Pancreas (tissue), 10 donors: ENCODE measurements around the gene CLASRP. TPM values are rescaled to one million over a fixed set of nuclear protein-coding genes. Genes with fewer than 3 reads are reported as not detected.
"Not testable (repeated sequence)": the region's sequence is repeated elsewhere in the genome, so short reads cannot be mapped to it uniquely, and the experiment has no call there.

ENCODE experiments used
- ATAC-seq, 4 donors: fragments of 200-7000 bp; cut with Tn5 transposase; one replicate each; pipeline versions ENCODE4 v1.8.0 to v1.9.1; 2020; ENCODE audit warnings: mild to moderate bottlenecking in 4 of 4, moderate library complexity in 4 of 4
- DNase-seq, 6 donors: peaks; one replicate each; pipeline ENCODE4 v3.0.0-alpha.2; 2020
- FAIRE-seq: peaks from 2 replicates; lab custom pipeline; 2012; peaks lifted over from hg19 to GRCh38; lab: Jason Lieb, UNC
- H3K27ac ChIP-seq, 4 donors: fragments of 200-600 bp; sonication (generic); 1 replicate in 3 of 4; 2 replicates in 1 of 4; pipeline versions ENCODE4 v1.5.0 to v1.8.0; 2020
- H3K27me3 ChIP-seq, 4 donors: fragments of 200-600 bp; one replicate each; pipeline ENCODE4 v1.8.0; 2021
- H3K36me3 ChIP-seq, 3 donors: fragments of 200-600 bp; sonication (generic) in 1 of 3; one replicate each; pipeline versions ENCODE4 v1.5.0 to v1.8.0; 2020 to 2021
- H3K4me1 ChIP-seq, 3 donors: fragments of 200-600 bp; one replicate each; pipeline ENCODE4 v1.8.0; 2021
- H3K4me3 ChIP-seq, 4 donors: fragments of 200-600 bp; sonication (generic) in 2 of 4; one replicate each; pipeline versions ENCODE4 v1.5.0 to v1.8.0; 2020 to 2021
- H3K9me3 ChIP-seq, 4 donors: fragments of 200-600 bp; one replicate each; pipeline ENCODE4 v1.8.0; 2021
- CTCF ChIP-seq, 4 donors: fragments of 200-600 bp; sonication (generic) in 3 of 4; IDR thresholded peaks; one replicate each; pipeline versions ENCODE4 v1.5.0 to v1.8.0; 2021; ENCODE audit warnings: antibody characterized with exemption in 4 of 4
- WGBS, 2 donors: extraction: QIAGEN DNeasy Blood & Tissue Kit; methylation state at CpG; one replicate each; pipeline ENCODE4 v1.1.7; 2013; 5-methylcytosine and 5-hydroxymethylcytosine counted together
- intact Hi-C, 3 donors: fragments of 100-400 bp; cut with DNase I; formaldehyde crosslinking; loops; one replicate each; pipeline versions ENCODE4 v1.11.1 to v1.14.2; 2022
- polyA plus RNA-seq, 2 donors: library from polyadenylated mRNA; stranded (reverse); fragments of 200-250 nt; gene quantifications; one replicate each; pipeline ENCODE4 v1.2.3, GENCODE V29; 2013
- total RNA-seq, 6 donors: library from RNA; stranded (reverse); fragmentation: NEBNext Ultra II Directional in 4 of 6; extraction: Animal tissue kit (Norgen Biotek cat#: 25700) in 4 of 6; gene quantifications; one replicate each; pipeline versions ENCODE4 v1.2.1 to v1.2.4, GENCODE V29; 2021 to 2023
- donor health status: healthy with polysubstance abuse.
- donor health status: DM: no; HTN: no; CAD: no; lungs with moderate emphysema.
- donor health status: DM: no; HTN: no; CAD: no.
- donor health status: control.
- donor health status: control.
- donor health status: Bipolar disorder and iron deficiency.
- donor health status: DM: yes; HTN: yes; CAD: no.
- donor health status: DM: no; HTN: no; CAD: no.
- donor health status: DM: no; HTN: no; CAD: no.
- donor health status: DM: yes; HTN: yes; CAD: no.

Gene CLASRP
- total and polyA plus RNA-seq, 8 donors, result 34.8 to 244 (median 51.9) TPM

GRCh38 chr19:44993526-44993925, 45.3 kb upstream of the CLASRP start:
- H3K27me3 ChIP-seq, result no peaks in the 10 kb centered on the region
- TF ChIP-seq CTCF (IDR thresholded peaks at IDR 0.05), result no peak
- H3K9me3 ChIP-seq, result no peaks in the 10 kb centered on the region
- no peak overlapping the region for H3K4me3 ChIP-seq
- intact Hi-C loops, result no loop called here
- 84 to 89% methylated on average over 6 of the region's 6 CpGs for WGBS, 2 donors
- H3K4me1 ChIP-seq, result no peaks in the 10 kb centered on the region
- DNase-seq (no peak), ATAC-seq (no peak), FAIRE-seq (no peak)
- H3K27ac ChIP-seq, result no peak overlapping the region
- H3K36me3 ChIP-seq, result peaks cover 0 to 23% (median 8%) of the 10 kb centered on the region in 3 donors

- intact Hi-C loops, result no loop called here
- no peak for TF ChIP-seq CTCF (IDR thresholded peaks at IDR 0.05)
- Histone ChIP-seq H3K4me1 (no peaks in the 10 kb centered on the region), H3K4me3 (no peak overlapping the region), H3K27me3 (no peaks in the 10 kb centered on the region), H3K9me3 (no peaks in the 10 kb centered on the region), H3K36me3 (peaks cover 0 to 18% (median 8%) of the 10 kb centered on the region in 3 donors), H3K27ac (no peak overlapping the region)
- no peak for DNase-seq
- no peak for FAIRE-seq
- WGBS, 2 donors, result 85 to 92% methylated on average over 12 of the region's 12 CpGs
- ATAC-seq, result no peak
Observed at GRCh38 chr19:44993926-44994537, 44.8 kb upstream of the CLASRP start.

GRCh38 chr19:44998025-44998424, 40.8 kb upstream of the CLASRP start:
- DNase-seq, result no peak
- intact Hi-C loops, result no loop called here
- no peak for FAIRE-seq
- Histone ChIP-seq H3K27me3 (no peaks in the 10 kb centered on the region), H3K36me3 (peaks cover 0 to under 1% (median 0%) of the 10 kb centered on the region in 3 donors), H3K4me1 (peaks cover 0 to 6% (median 0%) of the 10 kb centered on the region in 3 donors), H3K9me3 (no peaks in the 10 kb centered on the region), H3K27ac (no peak overlapping the region), H3K4me3 (no peak overlapping the region)
- WGBS, 2 donors, result 74 to 94% methylated on average over 4 of the region's 4 CpGs
- ATAC-seq, result no peak
- no peak for TF ChIP-seq CTCF (IDR thresholded peaks at IDR 0.05)

- intact Hi-C loops, ATAC-seq: not testable (repeated sequence)
- 68 to 69% methylated on average over 12 of the region's 12 CpGs for WGBS, 2 donors
Observed at GRCh38 chr19:44999131-44999925, 39.5 kb upstream of the CLASRP start.

GRCh38 chr19:45000665-45001064, 38.2 kb upstream of the CLASRP start:
- DNase-seq, intact Hi-C loops, H3K36me3 ChIP-seq, FAIRE-seq, H3K4me1 ChIP-seq, H3K9me3 ChIP-seq, ATAC-seq, H3K27me3 ChIP-seq: not testable (repeated sequence)
- 60 to 67% methylated on average over 19 of the region's 19 CpGs for WGBS, 2 donors
- H3K4me3 ChIP-seq, result peak overlapping the region in 2 of 4 donors; percentile 67 to 79
- H3K27ac ChIP-seq, result peak overlapping the region in 2 of 4 donors; percentile 42 to 59

More at GRCh38 chr19:44999131-44999925, 39.5 kb upstream of the CLASRP start:
- not testable (repeated sequence) for H3K27me3 ChIP-seq, FAIRE-seq, H3K9me3 ChIP-seq, H3K27ac ChIP-seq, H3K36me3 ChIP-seq, H3K4me1 ChIP-seq, DNase-seq, H3K4me3 ChIP-seq
